ENCODE results near the gene NCF4.

Gene NCF4

GRCh38 chr22:36860821-36861659, at the start of gene NCF4:
TSS of gene NCF4 (plus strand) at chr22:36861006. CDS start at chr22:36861172, 166 bp downstream.
- no peak for DNase-seq

GRCh38 chr22:36811094-36811800, 49.6 kb upstream of the NCF4 start:
- no peak for DNase-seq

GRCh38 chr22:36814801-36815200, 46.0 kb upstream of the NCF4 start:
- no peak for DNase-seq

- no peak for DNase-seq
These were observed 45.1 kb upstream of the NCF4 start for GRCh38 chr22:36815558-36816338.

GRCh38 chr22:36816339-36816635, 44.5 kb upstream of the NCF4 start:
- no peak for DNase-seq

- DNase-seq: peak; percentile 30
These were observed 43.9 kb upstream of the NCF4 start, which contains the start of gene PVALB for GRCh38 chr22:36816636-36817524. TSS of gene PVALB (minus strand) at chr22:36817035. CDS start at chr22:36817005, 30 bp downstream.

- no peak for DNase-seq
These were observed 43.3 kb upstream of the NCF4 start for GRCh38 chr22:36817525-36817848.

- peak; percentile 30 for DNase-seq
These were observed 42.7 kb upstream of the NCF4 start for GRCh38 chr22:36818010-36818642.

GRCh38 chr22:36819112-36819511, 41.7 kb upstream of the NCF4 start:
- DNase-seq: no peak

- DNase-seq: no peak
These were observed 38.2 kb upstream of the NCF4 start for GRCh38 chr22:36822581-36822980.

- peak; percentile 47 for DNase-seq
These were observed 37.5 kb upstream of the NCF4 start for GRCh38 chr22:36823186-36823839.

GRCh38 chr22:36824655-36825054, 36.2 kb upstream of the NCF4 start:
- no peak for DNase-seq

- DNase-seq: no peak
These were observed 34.5 kb upstream of the NCF4 start for GRCh38 chr22:36826262-36826661.

- no peak for DNase-seq
These were observed 32.0 kb upstream of the NCF4 start for GRCh38 chr22:36828815-36829214.

GRCh38 chr22:36829370-36830002, 31.3 kb upstream of the NCF4 start:
- DNase-seq: no peak

- no peak for DNase-seq
These were observed 30.2 kb upstream of the NCF4 start for GRCh38 chr22:36830601-36831000.

GRCh38 chr22:36831206-36831605, 29.6 kb upstream of the NCF4 start:
- no peak for DNase-seq

- no peak for DNase-seq
These were observed 29.1 kb upstream of the NCF4 start for GRCh38 chr22:36831717-36832116.

GRCh38 chr22:36833073-36833472, 27.7 kb upstream of the NCF4 start:
- no peak for DNase-seq

- DNase-seq: no peak
These were observed 24.9 kb upstream of the NCF4 start for GRCh38 chr22:36835903-36836302.
